SU-DHL-6 (cell line): Measurements from ENCODE around the gene MRPL21.

Experiments
- EZH2phosphoT487 ChIP-seq: fragments of 200-600 bp; sonication (generic), shearing (Covaris generic); conservative IDR thresholded peaks from 2 replicates; pipeline ENCODE4 v1.6.1; 2018; ENCODE audit warnings: mild to moderate bottlenecking, antibody characterized with exemption, low read length, moderate library complexity, mixed read lengths
- TF ChIP-seq, protein P1 (sequence below): fragments of 200-600 bp; sonication (generic); IDR thresholded peaks from one replicate; pipeline ENCODE4 v1.5.1; 2017; ENCODE audit warnings: antibody characterized with exemption, mild to moderate bottlenecking, low read length, moderate library complexity; ENCODE audit not compliant: insufficient read depth, poor library complexity, severe bottlenecking

DNA sequence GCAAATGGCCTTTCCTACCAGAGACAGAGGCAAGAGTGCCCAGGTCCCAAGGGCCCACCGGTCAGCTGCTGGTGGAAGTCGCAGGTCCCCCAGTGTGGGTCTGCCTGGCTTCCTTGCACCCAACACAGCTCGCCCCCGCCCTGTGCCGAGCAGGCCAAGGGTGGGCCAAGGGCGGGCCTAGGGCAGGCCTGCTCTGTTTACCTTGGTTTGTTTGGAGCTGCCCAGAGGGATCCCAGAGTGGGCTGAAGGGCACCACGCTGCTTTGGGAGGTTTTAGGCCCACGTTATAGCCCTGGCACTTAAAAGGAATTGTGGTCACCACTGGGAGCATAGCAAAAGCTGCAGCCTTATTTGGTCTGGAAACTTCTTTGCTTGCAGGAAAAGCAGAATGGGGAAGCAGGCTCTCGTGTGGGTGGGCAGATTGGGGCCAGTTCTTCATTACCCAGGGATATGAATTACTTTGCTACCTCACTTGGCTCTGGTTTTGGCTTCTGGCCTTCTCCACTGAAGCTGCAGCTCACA is 39.2 kb upstream of the MRPL21 start:
- TF ChIP-seq, protein P1, sequence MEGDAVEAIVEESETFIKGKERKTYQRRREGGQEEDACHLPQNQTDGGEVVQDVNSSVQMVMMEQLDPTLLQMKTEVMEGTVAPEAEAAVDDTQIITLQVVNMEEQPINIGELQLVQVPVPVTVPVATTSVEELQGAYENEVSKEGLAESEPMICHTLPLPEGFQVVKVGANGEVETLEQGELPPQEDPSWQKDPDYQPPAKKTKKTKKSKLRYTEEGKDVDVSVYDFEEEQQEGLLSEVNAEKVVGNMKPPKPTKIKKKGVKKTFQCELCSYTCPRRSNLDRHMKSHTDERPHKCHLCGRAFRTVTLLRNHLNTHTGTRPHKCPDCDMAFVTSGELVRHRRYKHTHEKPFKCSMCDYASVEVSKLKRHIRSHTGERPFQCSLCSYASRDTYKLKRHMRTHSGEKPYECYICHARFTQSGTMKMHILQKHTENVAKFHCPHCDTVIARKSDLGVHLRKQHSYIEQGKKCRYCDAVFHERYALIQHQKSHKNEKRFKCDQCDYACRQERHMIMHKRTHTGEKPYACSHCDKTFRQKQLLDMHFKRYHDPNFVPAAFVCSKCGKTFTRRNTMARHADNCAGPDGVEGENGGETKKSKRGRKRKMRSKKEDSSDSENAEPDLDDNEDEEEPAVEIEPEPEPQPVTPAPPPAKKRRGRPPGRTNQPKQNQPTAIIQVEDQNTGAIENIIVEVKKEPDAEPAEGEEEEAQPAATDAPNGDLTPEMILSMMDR = no peak
- TF ChIP-seq EZH2phosphoT487 = no peak
